ENCODE results near the gene C1R.

Gene C1R

GRCh38 chr12:7058163-7058845 lies 33.9 kb downstream of the C1R start:
- TF ChIP-seq POLR2AphosphoS5 (IDR thresholded peaks at IDR 0.05; ENCODE audit: low read depth, low read length) (no peak), TAF1 (IDR thresholded peaks at IDR 0.05; ENCODE audit: borderline replicate concordance, insufficient read depth, low read length) (no peak), SIN3A (IDR thresholded peaks at IDR 0.05; ENCODE audit: borderline replicate concordance, insufficient read depth, low read length) (no peak), REST (IDR thresholded peaks at IDR 0.05; ENCODE audit: insufficient read depth in 1 of 2, low read depth in 2 of 2, low read length in 2 of 2) (no peak), FOXP2 (optimal IDR thresholded peaks at IDR 0.05; ENCODE audit: borderline replicate concordance, extremely low read depth, extremely low read length, insufficient read depth) (no peak)

GRCh38 chr12:7054925-7055324 lies 37.3 kb downstream of the C1R start:
- TF ChIP-seq SIN3A (IDR thresholded peaks at IDR 0.05; ENCODE audit: borderline replicate concordance, insufficient read depth, low read length) (no peak), POLR2AphosphoS5 (IDR thresholded peaks at IDR 0.05; ENCODE audit: low read depth, low read length) (no peak), FOXP2 (optimal IDR thresholded peaks at IDR 0.05; ENCODE audit: borderline replicate concordance, extremely low read depth, extremely low read length, insufficient read depth) (no peak), TAF1 (IDR thresholded peaks at IDR 0.05; ENCODE audit: borderline replicate concordance, insufficient read depth, low read length) (no peak), REST (IDR thresholded peaks at IDR 0.05; ENCODE audit: insufficient read depth in 1 of 2, low read depth in 2 of 2, low read length in 2 of 2) (no peak)

DNA sequence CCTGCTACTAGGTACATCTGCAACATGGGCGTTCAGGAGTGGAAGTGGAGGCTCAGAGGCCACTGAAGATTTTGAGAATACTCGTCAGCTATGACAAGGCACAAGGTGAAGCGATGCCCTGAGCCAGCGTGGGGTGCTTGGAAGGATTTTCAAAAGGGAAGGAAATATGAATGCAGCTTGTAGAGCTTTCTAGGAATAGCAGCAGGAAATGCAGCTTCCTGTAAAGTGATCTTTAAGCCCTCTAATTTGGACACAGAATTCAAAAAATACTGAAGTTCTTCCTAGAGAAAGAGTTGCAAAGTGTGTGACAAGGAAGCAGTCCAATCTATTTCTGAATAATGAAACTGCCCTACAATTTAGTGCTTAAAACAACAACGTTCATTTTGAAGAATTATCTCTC lies 44.9 kb downstream of the C1R start:
- TF ChIP-seq POLR2AphosphoS5 (IDR thresholded peaks at IDR 0.05; ENCODE audit: low read depth, low read length): no peak
- TF ChIP-seq SIN3A (IDR thresholded peaks at IDR 0.05; ENCODE audit: borderline replicate concordance, insufficient read depth, low read length): no peak
- TF ChIP-seq TAF1 (IDR thresholded peaks at IDR 0.05; ENCODE audit: borderline replicate concordance, insufficient read depth, low read length): no peak
- TF ChIP-seq REST (IDR thresholded peaks at IDR 0.05; ENCODE audit: insufficient read depth in 1 of 2, low read depth in 2 of 2, low read length in 2 of 2): no peak
- no peak for TF ChIP-seq FOXP2 (optimal IDR thresholded peaks at IDR 0.05; ENCODE audit: borderline replicate concordance, extremely low read depth, extremely low read length, insufficient read depth)

DNA sequence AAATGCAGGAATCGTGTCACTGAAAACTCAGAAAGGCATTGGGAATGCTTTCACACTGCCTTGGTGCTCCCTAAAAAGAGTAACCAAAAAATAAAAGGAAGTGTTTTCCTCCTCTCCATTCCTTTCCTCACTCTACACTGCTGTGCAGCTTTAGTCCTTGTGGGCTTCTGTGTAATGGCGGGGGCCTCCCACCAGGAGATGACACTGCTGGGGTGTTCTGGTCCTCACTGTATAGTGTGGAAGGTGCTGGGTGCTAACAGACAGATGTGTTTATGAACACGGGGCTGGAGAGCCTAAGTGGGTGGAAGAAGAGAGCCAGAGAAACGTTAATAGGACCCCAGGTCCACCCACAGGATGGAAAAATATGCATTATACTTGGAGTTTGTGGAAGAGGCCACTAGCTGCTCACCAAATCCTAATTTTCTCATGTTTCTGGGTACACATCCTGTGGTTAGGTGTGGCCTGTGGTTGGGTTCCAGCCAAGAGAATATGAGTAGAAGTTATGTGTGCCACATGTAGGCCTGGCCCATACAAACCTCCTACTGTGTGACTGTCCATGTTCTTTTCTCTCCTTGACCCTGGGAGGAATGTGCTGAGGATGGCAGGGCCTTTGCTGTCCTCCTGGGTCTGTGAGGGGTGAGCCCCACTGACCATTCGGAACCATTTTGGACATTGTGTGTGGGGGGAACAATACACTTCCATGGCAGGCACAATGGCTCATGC lies 45.7 kb downstream of the C1R start:
- TF ChIP-seq SIN3A (IDR thresholded peaks at IDR 0.05; ENCODE audit: borderline replicate concordance, insufficient read depth, low read length) (no peak), TAF1 (IDR thresholded peaks at IDR 0.05; ENCODE audit: borderline replicate concordance, insufficient read depth, low read length) (no peak), FOXP2 (optimal IDR thresholded peaks at IDR 0.05; ENCODE audit: borderline replicate concordance, extremely low read depth, extremely low read length, insufficient read depth) (no peak), POLR2AphosphoS5 (IDR thresholded peaks at IDR 0.05; ENCODE audit: low read depth, low read length) (no peak), REST (IDR thresholded peaks at IDR 0.05; ENCODE audit: insufficient read depth in 1 of 2, low read depth in 2 of 2, low read length in 2 of 2) (no peak)

Data from PFSK-1 (cell line).